Neural cell (in vitro differentiated cells): Measurements from ENCODE around the gene CHD2.
A peak's percentile ranks its signal among the peaks of the same experiment; 100 is the strongest.

Experiments used
- REST ChIP-seq: IDR thresholded peaks from 2 replicates; pipeline ENCODE4 v1.6.1; 2012; ENCODE audit warnings: borderline replicate concordance
- TF ChIP-seq, protein P1 (sequence below): fragments of 450-650 bp; IDR thresholded peaks from 2 replicates; pipeline ENCODE4 v1.5.1; 2014; ENCODE audit warnings: antibody characterized with exemption, mild to moderate bottlenecking, moderate library complexity; ENCODE audit not compliant: poor library complexity, severe bottlenecking

DNA sequence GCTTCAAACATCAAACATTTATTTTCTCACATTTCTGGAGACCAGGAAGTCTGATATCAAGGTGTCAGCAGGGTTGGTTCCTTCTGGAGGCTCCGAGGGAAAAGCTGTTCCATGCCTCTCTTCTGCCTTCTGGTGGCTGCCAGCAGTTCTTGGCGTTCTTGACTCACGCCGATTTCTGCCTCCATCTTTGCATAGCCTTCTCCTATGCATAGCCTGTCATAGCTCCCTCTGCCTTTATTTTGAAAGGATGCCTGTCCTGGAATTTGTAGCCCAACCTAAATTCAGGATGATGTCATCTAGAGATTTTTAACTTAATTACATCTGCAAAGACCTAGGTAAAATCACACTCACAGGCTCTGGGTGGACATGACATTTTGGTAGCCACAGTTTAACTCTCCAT, 118.5 kb downstream of the CHD2 start:
- TF ChIP-seq, protein P1, sequence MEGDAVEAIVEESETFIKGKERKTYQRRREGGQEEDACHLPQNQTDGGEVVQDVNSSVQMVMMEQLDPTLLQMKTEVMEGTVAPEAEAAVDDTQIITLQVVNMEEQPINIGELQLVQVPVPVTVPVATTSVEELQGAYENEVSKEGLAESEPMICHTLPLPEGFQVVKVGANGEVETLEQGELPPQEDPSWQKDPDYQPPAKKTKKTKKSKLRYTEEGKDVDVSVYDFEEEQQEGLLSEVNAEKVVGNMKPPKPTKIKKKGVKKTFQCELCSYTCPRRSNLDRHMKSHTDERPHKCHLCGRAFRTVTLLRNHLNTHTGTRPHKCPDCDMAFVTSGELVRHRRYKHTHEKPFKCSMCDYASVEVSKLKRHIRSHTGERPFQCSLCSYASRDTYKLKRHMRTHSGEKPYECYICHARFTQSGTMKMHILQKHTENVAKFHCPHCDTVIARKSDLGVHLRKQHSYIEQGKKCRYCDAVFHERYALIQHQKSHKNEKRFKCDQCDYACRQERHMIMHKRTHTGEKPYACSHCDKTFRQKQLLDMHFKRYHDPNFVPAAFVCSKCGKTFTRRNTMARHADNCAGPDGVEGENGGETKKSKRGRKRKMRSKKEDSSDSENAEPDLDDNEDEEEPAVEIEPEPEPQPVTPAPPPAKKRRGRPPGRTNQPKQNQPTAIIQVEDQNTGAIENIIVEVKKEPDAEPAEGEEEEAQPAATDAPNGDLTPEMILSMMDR = peak; percentile 34
- no peak for TF ChIP-seq REST
